ENCODE measurements around the gene RIC8A. TPM values are rescaled to one million over a fixed set of nuclear protein-coding genes. Genes with fewer than 3 reads are reported as not detected.

The RIC8A gene
- total and polyA plus RNA-seq, 2 of the 13 experiments (the other 11 are each of a cell fraction or from before 2014, with no cell fraction given): 62.1 to 63.8 TPM

DNA sequence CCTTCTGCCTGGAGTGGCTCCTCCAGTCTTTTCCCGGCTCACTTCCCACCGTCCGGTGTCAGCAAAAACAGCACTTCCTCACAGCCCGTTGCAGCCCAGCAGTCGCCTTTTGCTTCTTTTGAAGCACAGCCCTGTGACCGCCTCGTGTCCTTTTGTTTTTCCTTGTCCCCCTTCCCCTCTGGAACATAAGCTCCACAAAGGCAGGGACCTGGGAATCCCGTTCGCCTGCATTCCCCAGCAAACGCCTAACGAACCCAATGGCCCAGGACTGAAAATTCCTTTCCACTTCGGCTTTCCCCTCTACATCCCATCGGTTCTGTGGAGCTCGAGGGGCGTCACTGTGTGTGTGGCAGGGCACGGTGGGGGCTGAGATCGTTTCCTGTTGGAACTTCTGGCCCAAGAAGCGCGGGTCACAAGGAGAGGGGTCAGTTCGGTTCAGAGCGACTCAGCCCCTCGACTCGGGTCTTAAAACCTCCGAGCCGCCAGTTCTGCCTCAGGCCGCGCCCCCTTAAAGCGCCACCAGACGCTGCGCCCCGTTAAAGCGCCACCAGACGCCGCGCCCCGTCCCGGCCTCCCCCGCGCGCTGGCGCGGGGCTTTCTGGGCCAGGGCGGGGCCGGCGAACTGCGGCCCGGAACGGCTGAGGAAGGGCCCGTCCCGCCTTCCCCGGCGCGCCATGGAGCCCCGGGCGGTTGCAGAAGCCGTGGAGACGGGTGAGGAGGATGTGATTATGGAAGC, 841 bp downstream of the RIC8A start (continued):
- TF ChIP-seq ZNF331 (CRISPR knock-in tag; IDR thresholded peaks at IDR 0.05) (no peak), ZBTB42 (CRISPR knock-in tag; IDR thresholded peaks at IDR 0.05) (no peak), ETV5 (CRISPR knock-in tag; IDR thresholded peaks at IDR 0.05; ENCODE audit: borderline replicate concordance) (no peak), ZNF564 (CRISPR knock-in tag; IDR thresholded peaks at IDR 0.05) (no peak), HMG20A (CRISPR knock-in tag; IDR thresholded peaks at IDR 0.05; ENCODE audit: borderline replicate concordance) (no peak), ARNT (IDR thresholded peaks at IDR 0.05) (no peak), ZNF615 (CRISPR knock-in tag; IDR thresholded peaks at IDR 0.05; ENCODE audit: borderline replicate concordance) (no peak), SNRNP70 (IDR thresholded peaks at IDR 0.05; ENCODE audit: low read depth, low read length) (no peak), JUN (CRISPR knock-in tag; IDR thresholded peaks at IDR 0.05) (0 out of 2 replicates have a peak, but pooled peaks have one; percentile 36), KLF6 (CRISPR knock-in tag; IDR thresholded peaks at IDR 0.05) (no peak), LCORL (IDR thresholded peaks at IDR 0.05) (no peak), LCORL (CRISPR knock-in tag; IDR thresholded peaks at IDR 0.05) (peak; percentile 12; the same call in 1 of the 2 replicates), MIXL1 (CRISPR knock-in tag; IDR thresholded peaks at IDR 0.05) (no peak), ZNF720 (CRISPR knock-in tag; IDR thresholded peaks at IDR 0.05) (no peak), SAFB2 (CRISPR knock-in tag; IDR thresholded peaks at IDR 0.05; ENCODE audit: borderline replicate concordance, low read depth) (no peak), RFX1 (IDR thresholded peaks at IDR 0.05) (no peak), MEF2D (CRISPR knock-in tag; IDR thresholded peaks at IDR 0.05) (peak; percentile 56; the same call in 1 of the 2 replicates), ZNF709 (CRISPR knock-in tag; IDR thresholded peaks at IDR 0.05) (no peak), SPEN (CRISPR knock-in tag; IDR thresholded peaks at IDR 0.05; ENCODE audit: low read depth) (peak; percentile 65), ZNF792 (CRISPR knock-in tag; IDR thresholded peaks at IDR 0.05) (no peak), MBD4 (IDR thresholded peaks at IDR 0.05; ENCODE audit: borderline replicate concordance, low read length) (no peak), ZSCAN30 (CRISPR knock-in tag; IDR thresholded peaks at IDR 0.05) (no peak), NR2F2 (IDR thresholded peaks at IDR 0.05; ENCODE audit: borderline replicate concordance, low read depth) (no peak), ZNF44 (CRISPR knock-in tag; IDR thresholded peaks at IDR 0.05) (no peak), REL (CRISPR knock-in tag; conservative IDR thresholded peaks at IDR 0.05) (no peak)
- TF ChIP-seq, protein P1, sequence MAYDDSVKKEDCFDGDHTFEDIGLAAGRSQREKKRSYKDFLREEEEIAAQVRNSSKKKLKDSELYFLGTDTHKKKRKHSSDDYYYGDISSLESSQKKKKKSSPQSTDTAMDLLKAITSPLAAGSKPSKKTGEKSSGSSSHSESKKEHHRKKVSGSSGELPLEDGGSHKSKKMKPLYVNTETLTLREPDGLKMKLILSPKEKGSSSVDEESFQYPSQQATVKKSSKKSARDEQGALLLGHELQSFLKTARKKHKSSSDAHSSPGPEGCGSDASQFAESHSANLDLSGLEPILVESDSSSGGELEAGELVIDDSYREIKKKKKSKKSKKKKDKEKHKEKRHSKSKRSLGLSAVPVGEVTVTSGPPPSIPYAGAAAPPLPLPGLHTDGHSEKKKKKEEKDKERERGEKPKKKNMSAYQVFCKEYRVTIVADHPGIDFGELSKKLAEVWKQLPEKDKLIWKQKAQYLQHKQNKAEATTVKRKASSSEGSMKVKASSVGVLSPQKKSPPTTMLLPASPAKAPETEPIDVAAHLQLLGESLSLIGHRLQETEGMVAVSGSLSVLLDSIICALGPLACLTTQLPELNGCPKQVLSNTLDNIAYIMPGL (CRISPR knock-in tag; IDR thresholded peaks at IDR 0.05; ENCODE audit: borderline replicate concordance in 1 of 2, low read depth in 1 of 2): peak in 1 of 2 experiments; percentile 77; a peak in 2 of 4 replicates
- TF ChIP-seq, protein P2, sequence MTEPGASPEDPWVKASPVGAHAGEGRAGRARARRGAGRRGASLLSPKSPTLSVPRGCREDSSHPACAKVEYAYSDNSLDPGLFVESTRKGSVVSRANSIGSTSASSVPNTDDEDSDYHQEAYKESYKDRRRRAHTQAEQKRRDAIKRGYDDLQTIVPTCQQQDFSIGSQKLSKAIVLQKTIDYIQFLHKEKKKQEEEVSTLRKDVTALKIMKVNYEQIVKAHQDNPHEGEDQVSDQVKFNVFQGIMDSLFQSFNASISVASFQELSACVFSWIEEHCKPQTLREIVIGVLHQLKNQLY (CRISPR knock-in tag; IDR thresholded peaks at IDR 0.05): no peak
- TF ChIP-seq, protein P3, sequence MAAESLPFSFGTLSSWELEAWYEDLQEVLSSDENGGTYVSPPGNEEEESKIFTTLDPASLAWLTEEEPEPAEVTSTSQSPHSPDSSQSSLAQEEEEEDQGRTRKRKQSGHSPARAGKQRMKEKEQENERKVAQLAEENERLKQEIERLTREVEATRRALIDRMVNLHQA (CRISPR knock-in tag; IDR thresholded peaks at IDR 0.05): 0 out of 2 replicates have a peak, but pooled peaks have one; percentile 17
